Stomach smooth muscle (tissue), 2 donors: ENCODE results near the gene VEGFA.

Experiments used
- H3K27ac ChIP-seq: one replicate; pipeline ENCODE4 v1.7.0; 2013; ENCODE audit warnings: mild to moderate bottlenecking, low read length, inconsistent platforms
- H3K27me3 ChIP-seq, 2 donors: one replicate each; pipeline ENCODE4 v1.7.0; 2013; ENCODE audit warnings: low read length in 2 of 2; ENCODE audit not compliant: insufficient read depth in 2 of 2, control insufficient read depth in 1 of 2
- H3K36me3 ChIP-seq, 2 donors: one replicate each; pipeline ENCODE4 v1.7.0; 2013; ENCODE audit warnings: low read length in 2 of 2; ENCODE audit not compliant: control insufficient read depth in 2 of 2, insufficient read depth in 2 of 2
- H3K4me1 ChIP-seq: one replicate; pipeline ENCODE4 v1.7.0; 2013; ENCODE audit warnings: low read length; ENCODE audit not compliant: control insufficient read depth, insufficient read depth
- H3K4me3 ChIP-seq, 2 donors: one replicate each; pipeline ENCODE4 v1.7.0; 2013; ENCODE audit warnings: low read length in 2 of 2
- H3K9ac ChIP-seq, 2 donors: one replicate each; pipeline ENCODE4 v1.7.0; 2013; ENCODE audit warnings: low read length in 2 of 2, mild to moderate bottlenecking in 1 of 2
- H3K9me3 ChIP-seq, 2 donors: one replicate each; pipeline ENCODE4 v1.7.0; 2013; ENCODE audit warnings: low read length in 2 of 2; ENCODE audit not compliant: control insufficient read depth in 2 of 2
- donor health status: healthy.
- donor health status: Pancreatic carcinoma.

Gene VEGFA

GRCh38 chr6:43803055-43803782, 33.2 kb downstream of the VEGFA start:
- Histone ChIP-seq H3K4me3 (no peak overlapping the region), H3K27me3 (no peaks in the 10 kb centered on the region), H3K9ac (no peak overlapping the region), H3K36me3 (no peaks in the 10 kb centered on the region), H3K9me3 (no peaks in the 10 kb centered on the region), H3K27ac (no peak overlapping the region), H3K4me1 (no peaks in the 10 kb centered on the region)

GRCh38 chr6:43803783-43804549, 34.0 kb downstream of the VEGFA start:
- Histone ChIP-seq H3K27ac (no peak overlapping the region), H3K9ac (no peak overlapping the region), H3K4me1 (no peaks in the 10 kb centered on the region), H3K4me3 (no peak overlapping the region), H3K27me3 (no peaks in the 10 kb centered on the region), H3K36me3 (no peaks in the 10 kb centered on the region), H3K9me3 (no peaks in the 10 kb centered on the region)

- no peaks in the 10 kb centered on the region for H3K4me1 ChIP-seq
- H3K27ac ChIP-seq = no peak overlapping the region
- no peak overlapping the region for H3K4me3 ChIP-seq
- no peak overlapping the region for H3K9ac ChIP-seq
- no peaks in the 10 kb centered on the region for H3K36me3 ChIP-seq
- no peaks in the 10 kb centered on the region for H3K27me3 ChIP-seq
- no peaks in the 10 kb centered on the region for H3K9me3 ChIP-seq
Measured at GRCh38 chr6:43804550-43805223, 34.7 kb downstream of the VEGFA start.

- no peak overlapping the region for H3K27ac ChIP-seq
Measured at GRCh38 chr6:43805699-43806042, 35.7 kb downstream of the VEGFA start.

GRCh38 chr6:43806043-43806757, 36.2 kb downstream of the VEGFA start:
- Histone ChIP-seq H3K9ac (no peak overlapping the region), H3K9me3 (no peaks in the 10 kb centered on the region), H3K36me3 (no peaks in the 10 kb centered on the region), H3K27ac (no peak overlapping the region), H3K4me3 (no peak overlapping the region), H3K27me3 (no peaks in the 10 kb centered on the region), H3K4me1 (no peaks in the 10 kb centered on the region)

More at GRCh38 chr6:43805699-43806042, 35.7 kb downstream of the VEGFA start:
- no peak overlapping the region for H3K9ac ChIP-seq
- no peaks in the 10 kb centered on the region for H3K9me3 ChIP-seq
- no peaks in the 10 kb centered on the region for H3K36me3 ChIP-seq
- no peak overlapping the region for H3K4me3 ChIP-seq
- H3K4me1 ChIP-seq = no peaks in the 10 kb centered on the region
- no peaks in the 10 kb centered on the region for H3K27me3 ChIP-seq

- no peak overlapping the region for H3K4me3 ChIP-seq
- H3K36me3 ChIP-seq = no peaks in the 10 kb centered on the region
- H3K4me1 ChIP-seq = no peaks in the 10 kb centered on the region
- H3K27me3 ChIP-seq = no peaks in the 10 kb centered on the region
- H3K9ac ChIP-seq = no peak overlapping the region
- H3K9me3 ChIP-seq = no peaks in the 10 kb centered on the region
- H3K27ac ChIP-seq = no peak overlapping the region
Measured at GRCh38 chr6:43806758-43807227, 36.8 kb downstream of the VEGFA start.

- Histone ChIP-seq H3K9ac (no peak overlapping the region), H3K36me3 (no peaks in the 10 kb centered on the region), H3K27ac (no peak overlapping the region), H3K4me1 (no peaks in the 10 kb centered on the region), H3K9me3 (no peaks in the 10 kb centered on the region), H3K4me3 (no peak overlapping the region), H3K27me3 (no peaks in the 10 kb centered on the region)
Measured at GRCh38 chr6:43807228-43808061, 37.4 kb downstream of the VEGFA start.

- Histone ChIP-seq H3K9me3 (no peaks in the 10 kb centered on the region), H3K9ac (no peak overlapping the region), H3K27ac (no peak overlapping the region), H3K27me3 (no peaks in the 10 kb centered on the region), H3K4me3 (no peak overlapping the region), H3K4me1 (no peaks in the 10 kb centered on the region), H3K36me3 (no peaks in the 10 kb centered on the region)
Measured at GRCh38 chr6:43808412-43808811, 38.4 kb downstream of the VEGFA start.

- no peak overlapping the region for H3K27ac ChIP-seq
- H3K4me3 ChIP-seq = no peak overlapping the region
- no peaks in the 10 kb centered on the region for H3K36me3 ChIP-seq
- H3K9me3 ChIP-seq = no peaks in the 10 kb centered on the region
- no peaks in the 10 kb centered on the region for H3K4me1 ChIP-seq
- H3K9ac ChIP-seq = no peak overlapping the region
- no peaks in the 10 kb centered on the region for H3K27me3 ChIP-seq
Measured at GRCh38 chr6:43809417-43810305, 39.6 kb downstream of the VEGFA start.
